Lower leg skin (tissue), 3 donors: ENCODE data around the gene RCCD1.

ENCODE experiments used
- POLR2A ChIP-seq, 2 donors: fragments of 450-650 bp; IDR thresholded peaks; one replicate each; pipeline ENCODE4 v1.6.1; 2016 to 2017; ENCODE audit warnings: antibody characterized with exemption in 2 of 2, mild to moderate bottlenecking in 1 of 2, moderate library complexity in 1 of 2
- TF ChIP-seq, protein P1 (sequence below), 3 donors: fragments of 450-650 bp; IDR thresholded peaks; one replicate each; pipeline ENCODE4 v1.5.1; 2016; ENCODE audit warnings: antibody characterized with exemption in 3 of 3, mild to moderate bottlenecking in 3 of 3, moderate library complexity in 2 of 3

DNA sequence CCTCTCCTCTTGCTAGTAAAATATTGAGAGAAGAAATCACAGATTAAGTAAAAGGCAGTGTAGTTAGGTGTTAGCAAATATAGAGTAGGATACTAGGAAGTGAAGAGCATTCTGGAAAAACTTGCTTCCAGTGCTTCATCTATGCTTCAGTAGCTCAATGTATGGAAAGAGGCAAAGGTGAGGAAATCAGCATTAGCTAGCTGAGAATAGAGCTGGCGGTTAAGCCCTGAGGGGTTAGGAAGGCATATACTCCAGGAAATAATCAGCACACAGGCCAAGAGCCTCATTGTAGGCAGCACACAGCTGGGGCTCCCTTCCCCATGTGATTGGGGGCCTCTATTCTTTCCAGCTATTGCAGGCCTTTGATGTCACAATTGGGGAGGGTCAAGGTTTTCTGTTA is 13.8 kb downstream of the RCCD1 start:
- TF ChIP-seq, protein P1, sequence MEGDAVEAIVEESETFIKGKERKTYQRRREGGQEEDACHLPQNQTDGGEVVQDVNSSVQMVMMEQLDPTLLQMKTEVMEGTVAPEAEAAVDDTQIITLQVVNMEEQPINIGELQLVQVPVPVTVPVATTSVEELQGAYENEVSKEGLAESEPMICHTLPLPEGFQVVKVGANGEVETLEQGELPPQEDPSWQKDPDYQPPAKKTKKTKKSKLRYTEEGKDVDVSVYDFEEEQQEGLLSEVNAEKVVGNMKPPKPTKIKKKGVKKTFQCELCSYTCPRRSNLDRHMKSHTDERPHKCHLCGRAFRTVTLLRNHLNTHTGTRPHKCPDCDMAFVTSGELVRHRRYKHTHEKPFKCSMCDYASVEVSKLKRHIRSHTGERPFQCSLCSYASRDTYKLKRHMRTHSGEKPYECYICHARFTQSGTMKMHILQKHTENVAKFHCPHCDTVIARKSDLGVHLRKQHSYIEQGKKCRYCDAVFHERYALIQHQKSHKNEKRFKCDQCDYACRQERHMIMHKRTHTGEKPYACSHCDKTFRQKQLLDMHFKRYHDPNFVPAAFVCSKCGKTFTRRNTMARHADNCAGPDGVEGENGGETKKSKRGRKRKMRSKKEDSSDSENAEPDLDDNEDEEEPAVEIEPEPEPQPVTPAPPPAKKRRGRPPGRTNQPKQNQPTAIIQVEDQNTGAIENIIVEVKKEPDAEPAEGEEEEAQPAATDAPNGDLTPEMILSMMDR (IDR thresholded peaks at IDR 0.05): no peak
- no peak for TF ChIP-seq POLR2A (IDR thresholded peaks at IDR 0.05)
